Testis (tissue), 3 donors: ENCODE results near the gene C16orf87. TPM values are rescaled to one million over a fixed set of nuclear protein-coding genes. Genes with fewer than 3 reads are reported as not detected.
A peak's percentile ranks its signal among the peaks of the same experiment; 100 is the strongest.

Experiments used
- DNase-seq: peaks from one replicate; pipeline ENCODE4 v3.0.0-alpha.2; 2019
- H3K27ac ChIP-seq, 2 donors: fragments of 200-600 bp; sonication (generic); one replicate each; pipeline ENCODE4 v1.5.1; 2019
- H3K27me3 ChIP-seq: fragments of 200-600 bp; sonication (generic); one replicate; pipeline ENCODE4 v1.5.1; 2019
- H3K36me3 ChIP-seq: fragments of 200-600 bp; sonication (generic); one replicate; pipeline ENCODE4 v1.5.1; 2017; ENCODE audit warnings: low read depth; ENCODE audit errors: missing control alignments
- H3K4me1 ChIP-seq: fragments of 200-600 bp; sonication (generic); one replicate; pipeline ENCODE4 v1.5.1; 2019
- H3K4me3 ChIP-seq, 2 donors: fragments of 200-600 bp; sonication (generic); one replicate each; pipeline ENCODE4 v1.5.1; 2017 to 2019
- H3K9me3 ChIP-seq: fragments of 200-600 bp; sonication (generic); one replicate; pipeline ENCODE4 v1.5.1; 2017
- POLR2A ChIP-seq: fragments of 450-650 bp; IDR thresholded peaks from one replicate; pipeline ENCODE4 v1.6.1; 2017; ENCODE audit warnings: antibody characterized with exemption, mild to moderate bottlenecking, moderate library complexity
- WGBS, 2 donors: methylation state at CpG; one replicate each; pipeline ENCODE4 v1.1.5; 2018; 5-methylcytosine and 5-hydroxymethylcytosine counted together
- intact Hi-C: fragments of 100-400 bp; cut with DNase I; formaldehyde crosslinking; loops from one replicate; pipeline ENCODE4 v1.15.1; 2023; ENCODE audit warnings: low total_unique reads
- polyA plus RNA-seq: library from polyadenylated mRNA; stranded (reverse); fragments of 350-450 nt; fragmentation: Illumina TruSeq; extraction: RNeasy Lipid Tissue Mini Kit (QIAGEN cat#74804); gene quantifications from one replicate; pipeline ENCODE4 v1.2.3, GENCODE V29; 2014; ENCODE audit warnings: low read depth, low replicate concordance; ENCODE audit not compliant: insufficient read depth
- total RNA-seq, 2 donors: library from RNA; depleted of rRNA; stranded (reverse); fragments of >200 nt; gene quantifications; one replicate each; pipeline ENCODE4 v1.2.3, GENCODE V29; 2016
- TF ChIP-seq, protein P1 (sequence below), 3 experiments: fragments of 450-650 bp in 2 of 3; fragments of 200-600 bp in 1 of 3; sonication (generic) in 1 of 3; IDR thresholded peaks; one replicate each; pipeline ENCODE4 v1.5.1; 2016 to 2019; ENCODE audit warnings: antibody characterized with exemption in 3 of 3, mild to moderate bottlenecking in 2 of 3, moderate library complexity in 1 of 3

C16orf87 gene
- total and polyA plus RNA-seq, 3 donors from 2014 or later = 32.0 to 45.4 (median 44.9) TPM

DNA sequence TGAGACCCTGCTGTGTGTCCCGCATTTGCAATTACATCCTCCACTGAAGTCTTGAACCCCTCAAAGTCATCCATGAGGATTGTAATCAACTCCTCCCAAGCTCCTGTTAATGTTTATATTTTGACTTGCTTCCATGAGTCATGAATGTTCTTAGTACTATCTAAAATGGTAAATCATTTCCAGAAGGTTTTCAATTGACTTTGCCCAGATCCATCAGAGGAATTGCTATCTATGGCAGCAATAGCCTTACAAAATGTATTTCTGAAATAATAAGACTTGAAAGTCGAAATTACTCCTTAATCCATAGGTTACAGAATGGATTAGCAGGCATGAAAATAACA is 2.5 kb upstream of the C16orf87 start:
- 81 to 90% methylated on average over 2 of the region's 2 CpGs for WGBS, 2 donors
- no peak for DNase-seq
- TF ChIP-seq, protein P1, sequence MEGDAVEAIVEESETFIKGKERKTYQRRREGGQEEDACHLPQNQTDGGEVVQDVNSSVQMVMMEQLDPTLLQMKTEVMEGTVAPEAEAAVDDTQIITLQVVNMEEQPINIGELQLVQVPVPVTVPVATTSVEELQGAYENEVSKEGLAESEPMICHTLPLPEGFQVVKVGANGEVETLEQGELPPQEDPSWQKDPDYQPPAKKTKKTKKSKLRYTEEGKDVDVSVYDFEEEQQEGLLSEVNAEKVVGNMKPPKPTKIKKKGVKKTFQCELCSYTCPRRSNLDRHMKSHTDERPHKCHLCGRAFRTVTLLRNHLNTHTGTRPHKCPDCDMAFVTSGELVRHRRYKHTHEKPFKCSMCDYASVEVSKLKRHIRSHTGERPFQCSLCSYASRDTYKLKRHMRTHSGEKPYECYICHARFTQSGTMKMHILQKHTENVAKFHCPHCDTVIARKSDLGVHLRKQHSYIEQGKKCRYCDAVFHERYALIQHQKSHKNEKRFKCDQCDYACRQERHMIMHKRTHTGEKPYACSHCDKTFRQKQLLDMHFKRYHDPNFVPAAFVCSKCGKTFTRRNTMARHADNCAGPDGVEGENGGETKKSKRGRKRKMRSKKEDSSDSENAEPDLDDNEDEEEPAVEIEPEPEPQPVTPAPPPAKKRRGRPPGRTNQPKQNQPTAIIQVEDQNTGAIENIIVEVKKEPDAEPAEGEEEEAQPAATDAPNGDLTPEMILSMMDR (IDR thresholded peaks at IDR 0.05) = no peak
- no peak for TF ChIP-seq POLR2A
- intact Hi-C loops = no loop called here
- peaks cover 8% of the 10 kb centered on the region for H3K4me1 ChIP-seq
- no peak overlapping the region for H3K27ac ChIP-seq
- H3K27me3 ChIP-seq = no peaks in the 10 kb centered on the region
- H3K9me3 ChIP-seq = no peaks in the 10 kb centered on the region
- H3K36me3 ChIP-seq = no peaks in the 10 kb centered on the region
- no peak overlapping the region for H3K4me3 ChIP-seq

DNA sequence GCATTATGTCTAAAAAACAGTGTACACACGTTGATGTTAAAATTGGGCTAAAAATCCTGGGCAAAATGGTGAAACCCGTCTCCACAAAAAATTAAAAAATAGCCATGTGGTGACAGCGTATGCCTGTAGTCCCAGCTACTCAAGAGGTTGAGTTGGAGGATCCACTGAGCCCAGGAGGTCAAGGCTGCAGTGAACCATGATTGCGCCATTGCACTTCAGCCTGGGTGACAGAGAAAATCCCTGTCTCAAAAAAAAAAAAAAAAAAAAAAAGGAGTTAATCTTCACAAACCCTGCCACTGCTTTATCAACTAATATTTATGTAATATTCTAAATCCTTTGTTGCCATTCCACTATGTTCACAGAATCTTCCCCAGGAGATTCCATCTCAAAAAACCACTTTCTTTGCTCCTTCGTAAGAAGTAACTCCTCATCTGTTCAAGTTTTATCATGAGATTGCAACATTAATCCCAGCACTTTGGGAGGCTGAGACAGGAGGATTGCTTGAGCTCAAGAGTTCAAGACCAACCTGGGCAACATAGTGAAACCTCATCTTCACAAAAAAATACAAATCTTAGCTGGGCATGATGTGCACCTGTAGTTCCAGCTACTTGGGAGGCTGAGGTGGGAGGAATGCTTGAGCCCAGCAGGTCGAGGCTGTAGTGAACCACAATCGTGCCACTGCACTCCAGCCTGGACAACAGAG is 1.9 kb upstream of the C16orf87 start:
- WGBS, 2 donors = 80 to 81% methylated on average over 7 of the region's 7 CpGs
- H3K9me3 ChIP-seq = no peaks in the 10 kb centered on the region
- intact Hi-C loops = no loop called here
- no peaks in the 10 kb centered on the region for H3K27me3 ChIP-seq
- no peak overlapping the region for H3K27ac ChIP-seq
- no peak overlapping the region for H3K4me3 ChIP-seq
- TF ChIP-seq, protein P1 (IDR thresholded peaks at IDR 0.05) = no peak
- no peak for TF ChIP-seq POLR2A
- H3K4me1 ChIP-seq = peaks cover 8% of the 10 kb centered on the region
- DNase-seq = no peak
- H3K36me3 ChIP-seq = no peaks in the 10 kb centered on the region

DNA sequence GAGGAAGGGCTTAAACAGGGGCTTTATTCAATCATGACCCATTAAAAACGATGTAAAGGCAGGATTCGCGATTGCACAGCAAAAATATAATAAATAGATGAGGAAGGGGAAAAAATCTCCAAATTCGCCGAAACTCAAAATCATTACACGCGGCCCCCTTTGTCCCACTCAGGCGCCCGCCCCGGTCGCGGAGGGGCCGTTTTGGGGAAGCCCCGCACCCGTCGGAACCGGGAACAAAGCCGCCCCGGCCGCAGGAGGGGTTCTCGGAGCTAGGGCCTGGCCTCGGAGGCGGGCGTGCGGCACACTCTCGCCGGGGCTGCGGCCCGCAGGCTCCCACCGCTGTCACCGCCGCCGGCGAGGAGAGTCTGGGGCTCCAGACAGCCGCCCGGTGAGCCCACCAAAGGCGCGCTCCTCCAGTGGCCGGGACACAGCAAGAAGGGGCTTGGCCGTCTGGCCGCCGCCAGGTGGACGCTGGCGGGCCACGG is 521 bp downstream of the C16orf87 start:
- peak overlapping the region; percentile 90 to 96 for H3K4me3 ChIP-seq
- H3K36me3 ChIP-seq = no peaks in the 10 kb centered on the region
- H3K4me1 ChIP-seq = peaks cover 8% of the 10 kb centered on the region
- WGBS, 2 donors = 0 to 1% methylated on average over 21 to 35 of the region's 45 CpGs
- H3K27ac ChIP-seq = peak overlapping the region; percentile 87 to 94
- DNase-seq = peak; percentile 35
- intact Hi-C loops = no loop called here
- no peak for TF ChIP-seq POLR2A
- TF ChIP-seq, protein P1 (IDR thresholded peaks at IDR 0.05) = no peak
- no peaks in the 10 kb centered on the region for H3K9me3 ChIP-seq
- H3K27me3 ChIP-seq = no peaks in the 10 kb centered on the region

DNA sequence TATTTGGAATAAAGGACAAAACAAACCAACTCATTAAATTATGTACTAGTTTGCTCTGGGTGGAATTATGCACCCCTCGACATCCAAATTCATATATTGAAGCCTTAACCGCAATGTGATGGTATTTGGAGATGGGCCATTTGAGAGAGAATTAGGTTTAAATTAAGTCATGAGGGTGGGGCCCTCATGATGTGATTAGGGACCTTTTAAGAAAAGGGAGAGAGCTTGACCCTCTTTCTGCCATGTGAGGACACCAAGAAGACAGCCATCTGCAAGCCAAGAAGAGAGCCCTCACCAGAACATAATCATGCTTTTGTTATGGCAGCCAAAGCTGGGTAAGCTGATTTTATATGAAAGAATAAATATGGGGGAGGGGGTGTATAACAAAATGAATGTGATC is 2.0 kb downstream of the C16orf87 start:
- 72 to 80% methylated on average over 2 of the region's 2 CpGs for WGBS, 2 donors
- Histone ChIP-seq H3K27ac (peak overlapping the region; percentile 15 to 94), H3K4me1 (peaks cover 8% of the 10 kb centered on the region), H3K4me3 (no peak overlapping the region), H3K27me3 (no peaks in the 10 kb centered on the region), H3K36me3 (no peaks in the 10 kb centered on the region), H3K9me3 (no peaks in the 10 kb centered on the region)
- TF ChIP-seq, protein P1 (IDR thresholded peaks at IDR 0.05) = no peak
- TF ChIP-seq POLR2A = no peak
- intact Hi-C loops = no loop called here
- DNase-seq = no peak

DNA sequence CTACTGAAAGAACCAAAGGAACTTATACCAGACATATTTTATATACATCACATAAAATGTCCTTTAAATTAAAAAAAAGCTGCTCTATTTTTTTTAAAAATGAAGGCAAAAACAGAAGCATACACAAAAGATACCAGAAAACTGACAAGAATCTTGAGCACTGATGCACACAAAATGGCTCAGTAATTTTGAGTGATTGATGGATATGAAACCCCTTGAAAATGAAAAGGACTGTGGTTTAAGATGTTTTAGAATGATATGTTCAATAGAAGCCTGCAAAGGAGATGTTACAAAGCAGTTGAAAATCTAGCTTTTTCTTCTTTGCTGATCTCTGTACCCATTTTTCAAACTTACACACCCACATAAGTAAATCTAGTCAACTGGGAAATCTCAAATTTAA is 2.7 kb downstream of the C16orf87 start:
- no peak overlapping the region for H3K27ac ChIP-seq
- H3K27me3 ChIP-seq = no peaks in the 10 kb centered on the region
- peaks cover 8% of the 10 kb centered on the region for H3K4me1 ChIP-seq
- DNase-seq = no peak
- no peaks in the 10 kb centered on the region for H3K36me3 ChIP-seq
- intact Hi-C loops = no loop called here
- no peaks in the 10 kb centered on the region for H3K9me3 ChIP-seq
- TF ChIP-seq POLR2A = no peak
- TF ChIP-seq, protein P1 (IDR thresholded peaks at IDR 0.05) = no peak
- H3K4me3 ChIP-seq = no peak overlapping the region
